B cell (primary cell): Measurements from ENCODE around the gene PGM5. TPM values are rescaled to one million over a fixed set of nuclear protein-coding genes. Genes with fewer than 3 reads are reported as not detected.

ENCODE experiments used
- ATAC-seq: fragments of 200-7000 bp; cut with Tn5 transposase; one replicate; pipeline ENCODE4 v1.10.0; 2021; ENCODE audit warnings: low read depth, mild to moderate bottlenecking, moderate number of reproducible peaks, moderate library complexity
- CTCF ChIA-PET: fragments of 350-600 bp; sonication (Branson Sonifier 250); formaldehyde crosslinking; loops from one replicate; lab custom pipeline; 2021; ENCODE audit warnings: antibody characterized with exemption, inconsistent platforms; lab: Charles Lee
- POLR2A ChIA-PET: fragments of 350-600 bp; sonication (Branson Sonifier 250); formaldehyde crosslinking; loops from one replicate; lab custom pipeline; 2021; ENCODE audit warnings: antibody characterized with exemption; lab: Charles Lee
- DNase-seq: peaks from one replicate; pipeline ENCODE4 v3.0.0; 2013
- H2AFZ ChIP-seq: 2 replicates; pipeline ENCODE4 v1.6.1; 2012; ENCODE audit warnings: mild to moderate bottlenecking, low read depth, low read length; ENCODE audit not compliant: insufficient read depth, poor library complexity, severe bottlenecking
- H3K27ac ChIP-seq, 2 donors: 1 replicate in 1 of 2; 2 replicates in 1 of 2; pipeline ENCODE4 v1.5.1; 2012 to 2013; ENCODE audit warnings: low read length in 2 of 2, mild to moderate bottlenecking in 2 of 2, moderate library complexity in 1 of 2
- H3K27me3 ChIP-seq, 4 experiments: fragments of 200-600 bp in 1 of 4; sonication (generic) in 1 of 4; replicated peaks in 1 of 4; 1 replicate in 2 of 4; 2 replicates in 2 of 4; pipeline versions ENCODE4 v1.6.1 to v1.7.0; 2013 to 2016; ENCODE audit warnings: low read length in 3 of 4, mild to moderate bottlenecking in 2 of 4, mixed read lengths in 1 of 4, moderate library complexity in 1 of 4; ENCODE audit not compliant: insufficient read depth in 4 of 4, control insufficient read depth in 3 of 4; ENCODE audit errors: control extremely low read depth in 1 of 4
- H3K36me3 ChIP-seq, 2 experiments: replicated peaks in 1 of 2; 1 replicate in 1 of 2; 2 replicates in 1 of 2; pipeline versions ENCODE4 v1.6.1 to v1.7.1; 2013; ENCODE audit warnings: low read length in 1 of 2; ENCODE audit not compliant: insufficient read depth in 2 of 2, control insufficient read depth in 1 of 2; ENCODE audit errors: control extremely low read depth in 1 of 2, extremely low read depth in 1 of 2
- H3K4me1 ChIP-seq, 2 donors: fragments of 200-600 bp in 1 of 2; sonication (generic) in 1 of 2; 1 replicate in 1 of 2; 2 replicates in 1 of 2; pipeline versions ENCODE4 v1.5.1 to v1.6.1; 2013 to 2017; ENCODE audit warnings: low read length in 2 of 2; ENCODE audit not compliant: control insufficient read depth in 2 of 2, insufficient read depth in 2 of 2
- H3K4me2 ChIP-seq: replicated peaks from 2 replicates; pipeline ENCODE3; 2012; ENCODE audit warnings: mild to moderate bottlenecking, low read depth, low read length; ENCODE audit not compliant: poor library complexity, severe bottlenecking
- H3K4me3 ChIP-seq, 5 experiments: fragments of 200-600 bp in 1 of 5; sonication (generic) in 1 of 5; 1 replicate in 3 of 5; 2 replicates in 2 of 5; pipeline versions ENCODE4 v1.5.1 to v1.7.0; 2011 to 2016; ENCODE audit warnings: low read length in 4 of 5, mild to moderate bottlenecking in 4 of 5, low read depth in 2 of 5, control low read depth in 1 of 5, moderate library complexity in 1 of 5; ENCODE audit not compliant: insufficient read depth in 1 of 5; ENCODE audit errors: control extremely low read depth in 1 of 5, extremely low read depth in 1 of 5
- H3K79me2 ChIP-seq: fragments of 200-600 bp; sonication (generic); one replicate; pipeline ENCODE4 v1.6.0; 2016; ENCODE audit warnings: low read length; ENCODE audit not compliant: control insufficient read depth, insufficient read depth
- H3K9ac ChIP-seq: fragments of 200-600 bp; sonication (generic); 2 replicates; pipeline ENCODE4 v1.6.1; 2017; ENCODE audit warnings: mild to moderate bottlenecking, low read length, moderate library complexity
- H3K9me3 ChIP-seq, 3 donors: one replicate each; pipeline versions ENCODE4 v1.6.1 to v1.7.1; 2013; ENCODE audit warnings: low read length in 2 of 3; ENCODE audit not compliant: control insufficient read depth in 2 of 3, insufficient read depth in 1 of 3; ENCODE audit errors: control extremely low read depth in 1 of 3
- H4K20me1 ChIP-seq: 2 replicates; pipeline ENCODE4 v1.6.0; 2012; ENCODE audit warnings: mild to moderate bottlenecking, low read length; ENCODE audit not compliant: insufficient read depth, control insufficient read depth, poor library complexity, severe bottlenecking
- H3K27ac Mint-ChIP-seq: one replicate; pipeline ENCODE4 v1.8.0; 2021; ENCODE audit warnings: mixed read lengths
- H3K27me3 Mint-ChIP-seq: one replicate; pipeline ENCODE4 v1.8.0; 2021; ENCODE audit warnings: mixed read lengths
- H3K4me1 Mint-ChIP-seq: one replicate; pipeline ENCODE4 v1.8.0; 2021; ENCODE audit warnings: mixed read lengths
- H3K4me3 Mint-ChIP-seq: one replicate; pipeline ENCODE4 v1.8.0; 2021; ENCODE audit warnings: mixed read lengths
- H3K9me3 Mint-ChIP-seq: one replicate; pipeline ENCODE4 v1.8.0; 2022; ENCODE audit warnings: mixed read lengths; ENCODE audit not compliant: insufficient read depth
- EZH2 ChIP-seq: IDR thresholded peaks from 2 replicates; pipeline ENCODE4 v1.6.1; 2012; ENCODE audit warnings: borderline replicate concordance, low read depth, mild to moderate bottlenecking, moderate library complexity, low read length; ENCODE audit not compliant: insufficient read depth, poor library complexity, severe bottlenecking
- WGBS: methylation state at CpG from one replicate; pipeline ENCODE4 v1.1.5; 2013; ENCODE audit warnings: missing lambda C conversion rate; ENCODE audit not compliant: insufficient coverage; 5-methylcytosine and 5-hydroxymethylcytosine counted together
- intact Hi-C: fragments of 100-400 bp; cut with micrococcal nuclease; formaldehyde crosslinking; loops from one replicate; pipeline ENCODE4 v1.10.0; 2022
- polyA plus RNA-seq: library from polyadenylated mRNA; depleted of rRNA; stranded (reverse); fragments of >200 nt; gene quantifications from 2 replicates; pipeline ENCODE4 v1.2.3, GENCODE V29; 2012
- total RNA-seq, 2 donors: library from RNA; stranded (reverse); fragments of 120-200 nt in 1 of 2; gene quantifications; 1 replicate in 1 of 2; 2 replicates in 1 of 2; pipeline versions ENCODE4 v1.2.3 to v1.2.4, GENCODE V29; 2013 to 2022
- TF ChIP-seq, protein P1 (sequence below): fragments of 200-600 bp; IDR thresholded peaks from one replicate; pipeline ENCODE4 v1.8.0; 2022; ENCODE audit warnings: antibody characterized with exemption, mild to moderate bottlenecking

PGM5 gene
- total and polyA plus RNA-seq, 2 donors (not counting 1 experiment from before 2014, with no cell fraction given) = not detected

DNA sequence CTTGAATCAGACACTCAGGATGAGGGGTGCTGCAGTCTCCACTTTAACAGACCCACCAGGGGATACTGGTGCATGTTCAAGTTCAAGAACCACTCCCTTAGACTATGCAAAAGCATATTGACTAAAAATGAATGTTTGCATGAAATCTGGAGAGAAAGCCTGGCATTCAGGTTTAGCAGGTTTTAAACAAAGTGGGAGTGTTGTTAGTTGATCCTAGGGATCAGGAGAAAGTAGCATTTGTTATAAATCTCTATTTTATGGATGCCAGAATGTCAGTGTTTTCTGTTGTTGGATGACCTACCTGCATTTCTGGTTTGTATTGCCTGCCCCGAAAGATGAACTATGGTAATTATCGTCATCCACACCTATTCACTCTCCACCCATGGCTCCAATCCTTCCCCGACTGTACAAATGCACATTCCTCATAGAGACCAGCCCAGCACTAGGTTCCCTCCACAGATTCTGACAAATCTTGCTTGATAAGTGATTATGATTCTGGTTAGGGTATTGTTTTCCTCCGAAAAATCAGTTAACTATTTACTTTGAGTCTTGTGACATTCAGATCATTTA, 167.0 kb downstream of the PGM5 start:
- Mint-ChIP-seq H3K4me3 (no peak overlapping the region), H3K9me3 (peaks cover 3% of the 10 kb centered on the region), H3K27me3 (peaks cover 14% of the 10 kb centered on the region), H3K4me1 (no peaks in the 10 kb centered on the region), H3K27ac (no peak overlapping the region)
- Histone ChIP-seq H4K20me1 (no peaks in the 10 kb centered on the region), H3K4me2 (no peak overlapping the region), H2AFZ (no peak overlapping the region), H3K9ac (no peak overlapping the region), H3K4me1 (no peaks in the 10 kb centered on the region), H3K79me2 (no peaks in the 10 kb centered on the region), H3K27me3 (no peaks in the 10 kb centered on the region), H3K9me3 (peaks cover 0 to 3% (median 0%) of the 10 kb centered on the region in 3 donors), H3K27ac (no peak overlapping the region), H3K4me3 (no peak overlapping the region), H3K36me3 (no peaks in the 10 kb centered on the region)
- 100% methylated on average over 2 of the region's 4 CpGs for WGBS
- ChIA-PET CTCF (no interaction called here), POLR2A (no interaction called here)
- TF ChIP-seq EZH2 = no peak
- TF ChIP-seq, protein P1, sequence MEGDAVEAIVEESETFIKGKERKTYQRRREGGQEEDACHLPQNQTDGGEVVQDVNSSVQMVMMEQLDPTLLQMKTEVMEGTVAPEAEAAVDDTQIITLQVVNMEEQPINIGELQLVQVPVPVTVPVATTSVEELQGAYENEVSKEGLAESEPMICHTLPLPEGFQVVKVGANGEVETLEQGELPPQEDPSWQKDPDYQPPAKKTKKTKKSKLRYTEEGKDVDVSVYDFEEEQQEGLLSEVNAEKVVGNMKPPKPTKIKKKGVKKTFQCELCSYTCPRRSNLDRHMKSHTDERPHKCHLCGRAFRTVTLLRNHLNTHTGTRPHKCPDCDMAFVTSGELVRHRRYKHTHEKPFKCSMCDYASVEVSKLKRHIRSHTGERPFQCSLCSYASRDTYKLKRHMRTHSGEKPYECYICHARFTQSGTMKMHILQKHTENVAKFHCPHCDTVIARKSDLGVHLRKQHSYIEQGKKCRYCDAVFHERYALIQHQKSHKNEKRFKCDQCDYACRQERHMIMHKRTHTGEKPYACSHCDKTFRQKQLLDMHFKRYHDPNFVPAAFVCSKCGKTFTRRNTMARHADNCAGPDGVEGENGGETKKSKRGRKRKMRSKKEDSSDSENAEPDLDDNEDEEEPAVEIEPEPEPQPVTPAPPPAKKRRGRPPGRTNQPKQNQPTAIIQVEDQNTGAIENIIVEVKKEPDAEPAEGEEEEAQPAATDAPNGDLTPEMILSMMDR = no peak
- ATAC-seq (no peak), DNase-seq (no peak)
- intact Hi-C loops = no loop called here

DNA sequence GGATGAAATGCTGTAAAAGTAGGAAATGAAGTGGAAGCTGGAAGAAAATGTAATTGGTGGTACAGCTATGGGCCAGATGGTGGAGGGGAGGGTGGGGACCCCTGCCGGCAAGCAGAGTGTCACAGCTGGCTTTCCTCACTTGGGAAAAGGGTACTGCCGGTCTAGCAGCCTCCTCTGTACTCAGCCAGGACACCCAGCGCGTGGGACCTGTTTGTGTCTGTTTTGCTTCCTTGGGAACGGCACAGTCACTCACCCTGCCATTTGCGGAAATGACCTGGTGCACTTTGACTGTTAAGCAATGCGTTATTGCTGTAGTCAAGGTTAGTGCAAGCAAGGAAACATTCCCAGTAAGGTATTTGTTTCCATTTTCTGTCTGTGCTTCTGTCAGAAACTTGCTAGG, 174.2 kb downstream of the PGM5 start:
- TF ChIP-seq, protein P1 = no peak
- no peak for TF ChIP-seq EZH2
- intact Hi-C loops = no loop called here

More for the DNA sequence above, 174.2 kb downstream of the PGM5 start:
- Mint-ChIP-seq H3K27me3 (peaks cover 9% of the 10 kb centered on the region), H3K27ac (no peak overlapping the region), H3K9me3 (no peaks in the 10 kb centered on the region), H3K4me1 (no peaks in the 10 kb centered on the region), H3K4me3 (no peak overlapping the region)
- Histone ChIP-seq H3K4me1 (no peaks in the 10 kb centered on the region), H3K27me3 (peaks cover 0 to 8% (median 0%) of the 10 kb centered on the region in 4 experiments), H3K9ac (no peak overlapping the region), H3K4me3 (no peak overlapping the region), H3K36me3 (no peaks in the 10 kb centered on the region), H3K79me2 (no peaks in the 10 kb centered on the region), H3K27ac (no peak overlapping the region), H4K20me1 (no peaks in the 10 kb centered on the region), H3K4me2 (no peak overlapping the region), H2AFZ (no peak overlapping the region), H3K9me3 (no peaks in the 10 kb centered on the region)
- ChIA-PET CTCF (interaction anchor here (2.1 kb wide), 1 partner anchor 31 kb away, joined by 6 read pairs; no protein-coding TSS in a partner anchor), POLR2A (no interaction called here)
- 100% methylated on average over 7 of the region's 7 CpGs for WGBS
- ATAC-seq = no peak
- DNase-seq = no peak
